Stimulated activated CD4-positive, alpha-beta T cell treated with anti-CD3 and anti-CD28 coated beads, Interleukin-4, amount 100 ng/mL, for 1 hour (primary cell): ENCODE data around the gene RPP30.
"Not testable (repeated sequence)": the region's sequence is repeated elsewhere in the genome, so short reads cannot be mapped to it uniquely, and the experiment has no call there.

Experiments used
- DNase-seq: peaks from one replicate; pipeline ENCODE4 v3.0.0-alpha.2; 2020

The RPP30 gene

DNA sequence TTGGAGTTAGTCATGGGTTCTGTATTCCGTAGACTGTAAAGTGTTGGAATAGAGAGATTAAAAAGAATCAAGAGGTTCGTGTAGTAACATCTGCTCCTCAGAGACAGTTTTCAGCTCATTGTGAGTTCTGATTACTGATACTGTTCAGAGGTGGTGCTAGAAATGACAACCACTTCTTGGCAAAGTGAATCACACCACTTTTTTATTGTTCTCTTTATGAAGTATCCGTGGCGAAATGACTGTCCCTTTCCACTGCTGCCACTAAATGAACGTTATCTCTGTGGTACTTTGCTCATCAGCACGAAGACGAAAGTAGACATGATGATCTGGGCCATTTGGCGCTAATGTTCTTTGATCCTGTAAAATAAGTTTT, 860 bp downstream of the RPP30 start:
- DNase-seq: no peak

DNA sequence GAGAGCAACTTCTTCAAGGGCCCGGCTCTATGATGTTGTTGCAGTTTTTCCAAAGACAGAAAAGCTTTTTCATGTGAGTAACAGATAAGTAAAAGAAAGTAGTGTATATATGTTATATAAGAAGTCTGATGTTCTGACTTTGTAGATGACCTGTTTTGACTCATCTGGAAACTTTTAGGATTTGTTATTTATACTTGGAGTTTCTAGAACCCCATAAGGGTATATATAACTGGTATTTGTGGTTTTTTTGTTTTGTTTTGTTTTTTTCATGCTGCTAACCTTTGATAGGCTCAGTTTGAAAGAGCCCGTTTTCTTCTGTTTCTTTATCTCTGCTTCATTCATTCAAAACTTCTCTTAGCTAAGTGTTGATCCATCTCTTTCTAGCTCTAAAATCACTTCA, 7.3 kb downstream of the RPP30 start:
- no peak for DNase-seq

DNA sequence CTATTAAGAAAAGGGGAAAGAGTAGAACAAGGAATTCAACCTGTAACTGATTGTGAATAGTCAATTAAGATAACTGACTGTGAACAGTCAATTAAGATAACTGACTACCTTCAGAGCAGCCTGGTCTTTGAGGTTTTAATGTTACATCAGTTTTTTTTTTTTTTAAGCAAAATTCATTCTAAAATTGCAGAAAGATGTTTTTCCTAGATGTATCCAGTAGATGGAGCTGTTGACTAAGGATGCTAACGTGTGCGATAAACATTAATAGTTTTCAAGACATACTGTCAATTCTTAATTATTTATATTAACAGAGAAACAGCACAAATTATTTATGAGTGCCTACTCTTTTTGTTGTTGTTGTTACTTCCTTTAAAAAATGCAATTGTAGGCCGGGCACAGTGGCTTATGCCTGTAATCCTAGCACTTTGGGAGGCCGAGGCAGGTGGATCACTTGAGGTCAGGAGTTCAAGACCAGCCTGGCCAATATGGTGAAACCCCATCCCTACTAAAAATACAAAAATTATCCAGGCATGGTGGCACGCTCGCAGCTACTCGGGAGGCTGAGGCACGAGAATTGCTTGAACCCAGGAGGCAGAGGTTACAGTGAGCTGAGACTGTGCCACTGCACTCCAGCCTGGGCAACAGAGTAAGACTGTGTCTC, 8.4 kb downstream of the RPP30 start:
- not testable (repeated sequence) for DNase-seq

DNA sequence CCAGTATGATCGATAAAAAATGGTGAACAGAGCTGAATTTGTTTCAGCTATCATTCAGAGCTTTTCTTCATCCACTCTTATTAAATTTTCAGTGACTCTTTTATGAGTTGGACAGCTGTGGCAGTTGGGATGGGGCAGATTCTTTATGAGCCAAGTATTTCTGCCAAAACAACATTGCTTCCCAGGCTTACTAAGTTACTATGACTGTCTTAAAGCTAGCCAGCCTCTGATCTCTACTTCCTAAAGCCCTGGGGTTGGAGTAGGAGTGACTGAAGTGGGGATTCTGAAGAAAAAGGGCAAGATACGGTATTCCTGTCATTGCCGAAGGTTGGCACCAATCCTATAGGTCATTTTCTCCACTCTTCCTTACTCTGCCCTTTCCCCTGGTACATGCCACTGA, 12.7 kb downstream of the RPP30 start:
- no peak for DNase-seq

DNA sequence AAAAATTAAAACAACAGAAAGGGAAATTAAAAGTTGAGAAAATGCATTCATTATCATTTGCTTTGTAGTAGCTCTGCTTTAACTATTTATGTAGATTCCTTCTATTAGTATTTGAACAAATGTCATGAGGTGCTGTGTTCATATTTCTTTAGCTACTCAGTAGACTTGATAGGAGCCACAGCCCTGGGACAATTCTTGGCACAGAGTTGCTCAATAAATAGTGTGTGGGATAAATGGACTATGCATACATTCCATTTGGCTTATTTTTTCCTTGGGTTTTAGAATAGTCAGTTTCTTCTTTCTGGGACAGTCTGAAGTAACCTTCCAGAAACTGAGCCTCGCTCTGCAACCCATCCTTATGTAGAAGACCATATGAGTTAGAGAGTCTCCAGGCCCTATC, 13.4 kb downstream of the RPP30 start:
- no peak for DNase-seq

DNA sequence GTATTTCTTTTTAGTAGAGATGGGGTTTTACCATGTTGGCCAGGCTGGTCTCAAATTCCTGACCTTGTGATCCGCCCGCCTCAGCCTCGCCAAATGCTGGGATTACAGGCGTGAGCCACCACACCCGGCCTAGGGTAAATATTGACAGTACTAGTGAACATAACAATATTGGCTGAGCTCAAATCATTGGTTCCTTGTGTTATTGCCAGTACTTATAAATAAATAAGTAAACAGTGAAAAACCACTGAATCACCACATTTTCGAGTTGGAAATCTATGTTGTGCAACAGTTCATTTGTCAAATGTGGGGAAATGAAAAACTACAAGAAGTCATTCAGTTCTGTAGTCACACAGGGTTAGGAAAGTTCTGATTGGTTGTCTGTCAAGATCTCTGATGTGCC, 15.8 kb downstream of the RPP30 start:
- DNase-seq: no peak

DNA sequence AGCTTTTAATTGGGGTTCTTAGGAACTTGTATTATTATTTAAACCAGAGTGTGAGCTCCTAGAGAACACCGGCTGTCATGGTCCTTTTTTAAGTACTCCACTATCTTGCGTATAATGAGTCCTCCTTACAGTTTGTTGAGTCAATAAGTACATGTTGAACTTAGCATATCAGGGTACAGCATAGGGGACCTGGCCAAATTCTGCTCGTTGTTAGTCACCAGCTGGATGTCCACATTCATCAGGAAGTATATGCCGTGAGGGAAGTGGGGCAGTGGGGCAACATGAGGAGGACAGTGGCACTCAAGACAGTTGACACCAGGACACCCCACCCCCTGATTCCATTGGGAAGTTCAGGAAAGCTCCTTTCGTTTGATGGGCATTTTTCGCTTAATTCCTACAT, 16.6 kb downstream of the RPP30 start:
- no peak for DNase-seq

DNA sequence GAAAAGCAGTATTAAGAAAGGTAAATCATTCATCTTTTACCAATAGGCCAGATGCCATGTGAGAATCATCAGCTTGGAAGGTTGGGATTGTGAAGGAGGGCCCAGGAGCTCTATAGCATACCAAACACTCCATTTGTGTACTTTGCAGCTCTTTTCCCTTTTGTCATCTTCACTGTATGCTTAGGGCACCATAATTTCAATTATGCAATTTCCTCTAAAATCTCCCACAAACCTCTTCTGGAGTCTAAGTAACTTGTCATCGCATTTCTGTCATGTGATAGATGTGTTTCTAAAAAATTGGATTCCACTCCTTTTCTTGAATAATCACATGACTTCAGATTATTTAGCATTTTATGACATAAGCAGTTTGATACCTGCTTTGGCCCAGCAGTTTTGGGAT, 17.9 kb downstream of the RPP30 start:
- no peak for DNase-seq

DNA sequence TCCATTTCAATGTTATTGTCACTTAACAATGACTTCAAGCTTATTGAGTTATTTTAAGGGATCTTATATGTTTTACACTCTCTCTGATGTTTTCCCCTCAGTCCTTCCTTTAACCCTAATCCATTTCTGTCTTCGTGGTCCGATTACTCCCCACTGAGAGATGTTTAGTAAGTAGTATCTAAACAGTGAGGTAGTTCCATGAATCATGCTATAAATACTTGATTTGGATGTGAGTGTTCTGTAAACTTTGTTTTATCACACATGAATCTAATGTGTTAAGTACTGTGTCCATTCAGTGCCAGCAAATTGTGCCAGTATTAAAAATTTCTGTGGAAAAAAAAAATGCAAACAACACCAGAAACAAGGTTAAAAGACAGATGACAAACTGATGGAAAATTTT, 18.6 kb downstream of the RPP30 start:
- no peak for DNase-seq

DNA sequence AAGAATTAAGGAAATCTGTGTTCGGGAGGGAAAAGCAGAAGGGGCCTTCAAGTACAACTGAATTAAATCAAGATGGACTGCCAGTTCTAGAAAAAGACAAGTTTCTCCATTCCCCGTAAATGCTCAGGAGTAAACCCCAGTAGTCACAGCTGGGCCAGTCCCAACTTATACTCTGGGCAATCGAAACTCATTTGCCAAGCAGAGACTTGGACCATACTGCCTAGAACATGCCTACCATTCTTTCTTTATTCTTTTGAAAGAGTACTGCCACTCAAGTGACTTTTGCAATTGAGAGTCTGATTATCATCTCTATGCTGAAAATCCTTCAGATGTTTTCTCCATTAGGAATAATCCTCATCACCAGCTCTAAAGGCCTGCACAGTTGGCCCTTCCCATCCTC, 21.4 kb downstream of the RPP30 start:
- no peak for DNase-seq

DNA sequence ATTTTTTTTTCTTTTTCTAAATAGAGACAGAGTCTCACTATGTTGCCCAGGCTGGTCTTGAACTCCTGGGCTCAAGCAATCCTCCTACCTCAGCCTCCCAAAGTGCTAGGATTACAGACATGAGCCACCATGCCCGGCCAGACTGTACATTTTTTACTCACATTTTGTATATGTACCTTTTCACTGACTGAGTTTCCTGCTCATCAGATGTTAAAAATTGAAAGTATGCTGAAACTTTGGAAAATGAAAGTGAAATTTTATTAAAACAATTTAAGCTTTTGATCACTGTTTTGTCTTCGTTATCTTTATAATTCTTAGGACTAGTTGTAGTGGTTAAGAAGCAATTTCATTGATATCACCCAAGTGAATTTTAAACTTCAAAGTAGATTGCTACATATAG, 25.1 kb downstream of the RPP30 start:
- DNase-seq: not testable (repeated sequence)

DNA sequence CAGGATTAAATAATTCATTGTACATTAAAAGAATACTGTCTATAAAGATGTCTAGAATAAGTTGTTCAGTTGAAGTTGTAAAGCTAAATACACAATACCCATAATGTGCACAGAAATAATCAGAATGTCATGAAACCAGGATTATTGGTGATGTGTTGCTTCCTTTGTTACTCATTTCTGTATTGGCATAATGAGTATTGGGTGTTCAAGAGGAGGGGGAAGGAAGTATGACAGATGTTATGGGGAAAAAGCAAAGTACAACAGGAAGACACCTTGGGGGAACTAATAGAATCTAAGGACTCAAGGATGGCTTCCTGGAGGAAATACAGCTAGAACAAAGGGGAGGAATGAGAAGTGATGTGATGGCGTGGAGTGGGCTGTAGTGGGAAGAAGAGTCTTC, 34.2 kb downstream of the RPP30 start:
- DNase-seq: no peak

DNA sequence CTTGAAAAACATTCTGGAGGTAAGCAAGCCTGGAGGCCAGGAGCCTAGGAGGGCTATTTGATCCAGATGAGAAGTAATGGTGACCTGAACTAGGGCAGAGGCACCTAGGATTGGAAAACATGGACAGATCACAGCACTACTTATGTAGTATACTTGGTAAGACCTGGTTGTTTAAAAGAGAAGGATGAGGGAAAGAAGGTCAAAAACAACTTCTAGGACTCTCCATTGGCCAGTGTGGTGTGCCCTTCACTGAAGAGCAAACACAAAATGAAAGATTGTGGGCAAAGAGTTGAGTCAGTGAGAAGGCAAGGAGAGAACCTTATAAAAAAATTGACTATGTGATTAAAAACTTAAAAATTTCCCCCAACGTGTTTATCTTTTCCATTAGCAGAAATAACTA, 34.8 kb downstream of the RPP30 start:
- DNase-seq: no peak

DNA sequence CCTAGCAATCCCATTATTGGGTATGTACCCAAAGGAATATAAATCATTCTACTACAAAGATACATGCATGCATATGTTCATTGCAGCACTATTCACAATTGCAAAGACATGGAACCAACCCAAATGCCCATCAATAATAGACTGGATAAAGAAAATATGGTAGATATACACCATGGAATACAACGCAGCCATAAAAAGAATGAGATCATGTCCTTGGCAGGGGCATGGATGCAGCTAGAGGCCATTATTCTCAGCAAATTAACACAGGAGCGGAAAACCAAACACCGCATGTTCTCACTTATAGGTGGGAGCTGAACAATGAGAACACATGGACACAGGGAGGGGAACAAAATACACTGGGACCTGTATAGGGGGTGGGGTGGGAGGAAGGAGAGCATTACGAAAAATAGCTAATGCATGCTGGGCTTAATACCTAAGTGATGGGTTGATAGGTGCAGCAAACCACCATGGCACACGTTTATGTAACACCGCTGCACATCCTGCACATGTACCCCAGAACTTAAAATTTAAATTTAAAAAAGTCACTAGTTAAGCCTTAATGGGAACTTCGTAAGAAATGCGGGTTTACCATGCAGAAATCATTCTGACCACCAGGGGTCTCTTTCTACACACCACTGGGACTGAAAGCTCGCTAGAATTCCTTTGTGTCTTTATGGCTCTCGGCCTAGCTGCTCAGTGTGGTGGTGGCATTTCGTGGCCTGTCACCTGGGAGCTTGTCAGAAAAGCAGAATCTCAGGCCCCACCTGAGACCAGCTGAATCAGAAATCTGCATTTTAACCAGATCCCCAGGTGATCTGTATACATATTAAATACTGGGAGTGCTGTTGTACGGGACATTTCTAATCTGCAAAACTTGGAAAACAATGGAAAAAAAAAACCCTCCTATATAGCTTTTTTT, 39.6 kb downstream of the RPP30 start:
- peak; percentile 6 for DNase-seq

DNA sequence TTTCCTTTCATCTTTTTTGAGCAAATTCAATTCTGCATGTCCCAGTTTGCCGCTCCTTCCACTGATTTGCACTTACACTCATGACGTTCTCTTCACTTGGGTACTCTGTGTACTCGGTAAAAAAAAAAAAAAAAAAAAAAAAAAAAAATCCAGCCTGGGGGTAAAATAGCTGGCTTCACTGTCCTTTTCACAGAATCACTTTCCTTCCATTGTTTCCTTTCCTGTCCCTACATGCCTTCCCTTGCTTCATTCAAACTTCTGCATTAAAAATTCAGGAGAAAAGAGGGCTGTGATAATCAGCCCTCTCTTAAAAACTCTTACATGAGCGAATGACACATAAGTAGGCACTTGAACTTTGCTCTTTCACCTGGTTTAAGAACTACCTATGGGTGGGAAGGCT, 40.4 kb downstream of the RPP30 start:
- no peak for DNase-seq

DNA sequence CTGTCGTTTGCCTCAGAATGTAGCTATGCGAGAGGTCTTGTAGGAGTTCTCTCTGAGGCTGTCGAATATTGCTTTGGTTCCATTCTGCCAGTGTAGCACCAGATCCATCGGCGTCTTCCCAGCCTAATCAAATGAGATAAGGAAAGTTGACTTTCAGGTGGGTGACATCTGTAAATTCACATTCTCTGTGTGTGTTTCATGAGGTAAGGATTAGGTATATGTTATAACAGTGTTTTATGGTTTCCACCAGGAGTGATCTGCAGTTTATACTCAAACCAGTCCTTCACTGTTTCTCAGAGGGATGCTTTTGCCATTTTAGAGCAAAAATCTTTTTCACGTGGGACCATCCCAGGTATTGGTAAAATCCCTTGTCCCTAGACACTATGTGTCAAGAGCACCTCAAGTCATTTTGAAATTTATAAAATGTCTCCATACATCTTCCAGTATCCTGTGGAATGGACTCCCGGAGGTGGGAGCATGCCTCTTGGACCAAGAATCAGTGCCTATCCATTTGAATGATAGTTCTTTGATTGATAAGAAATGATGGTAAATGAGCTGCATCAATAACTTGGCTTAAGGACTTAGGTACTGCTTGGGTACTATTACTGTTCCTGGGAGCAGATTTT, 41.2 kb downstream of the RPP30 start:
- no peak for DNase-seq

DNA sequence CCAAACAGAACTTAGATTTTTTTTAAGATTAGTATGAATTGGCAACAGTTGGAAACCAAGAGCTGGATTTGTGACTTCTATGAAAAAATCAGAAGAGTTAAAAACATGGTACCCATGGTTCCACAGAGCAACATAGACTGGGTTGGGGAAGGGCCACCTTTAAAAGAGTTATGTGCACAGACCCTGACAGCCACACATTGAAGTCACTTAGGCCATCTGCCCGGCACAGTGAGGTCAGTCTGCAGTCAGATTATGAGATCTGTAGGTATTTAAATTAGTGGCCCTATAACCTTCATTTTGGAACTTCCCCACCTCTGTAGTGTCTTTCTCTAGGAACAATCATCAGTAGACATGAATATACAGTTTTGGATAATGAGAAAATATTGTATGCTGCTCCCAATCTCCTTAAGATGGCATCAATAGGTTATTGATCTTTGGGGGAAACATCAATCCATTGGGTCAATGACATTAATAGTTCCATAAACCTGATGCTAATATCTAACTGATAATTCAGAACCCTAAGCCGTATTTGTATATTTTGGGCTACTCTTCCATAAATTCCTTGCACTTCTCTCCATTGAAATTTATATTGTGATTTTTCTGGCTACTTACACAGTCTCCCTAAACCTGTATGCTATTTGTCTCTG, 42.1 kb downstream of the RPP30 start:
- DNase-seq: no peak

DNA sequence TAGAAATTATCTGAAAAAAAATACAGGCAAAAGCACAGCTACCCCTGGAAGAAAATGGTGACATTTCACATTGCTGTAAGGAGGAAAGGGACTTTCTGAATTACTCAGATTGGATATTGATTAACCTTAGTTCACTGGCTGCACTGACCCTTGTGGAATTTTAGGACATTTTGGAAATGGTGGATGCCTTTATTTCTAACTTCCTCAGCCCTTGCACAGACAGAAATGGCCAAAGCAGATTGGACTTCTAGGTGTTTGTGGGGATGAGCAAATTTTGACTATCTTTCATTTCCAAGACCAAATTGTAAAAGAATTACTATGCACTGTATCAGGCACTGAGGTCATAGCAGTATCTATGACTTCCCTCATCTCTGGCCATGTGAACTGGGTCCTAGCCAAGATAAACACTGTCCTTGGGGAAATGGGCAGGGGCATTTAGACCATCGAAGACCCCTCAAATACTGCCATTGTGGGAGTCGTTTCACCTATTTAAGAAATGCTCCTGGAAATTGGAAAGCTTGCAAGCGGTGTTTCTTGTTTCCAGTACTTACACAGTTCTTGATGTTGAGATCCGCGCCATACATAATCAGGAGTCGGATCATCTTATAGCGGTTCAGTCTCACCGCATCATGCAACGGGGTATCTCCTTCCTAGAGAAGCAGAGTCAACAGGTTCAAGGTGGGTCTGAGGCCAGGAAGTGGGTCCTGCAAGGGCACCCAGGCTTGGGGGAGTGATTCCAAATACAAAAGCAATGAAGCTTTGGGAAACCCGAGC, 43.4 kb downstream of the RPP30 start:
- no peak for DNase-seq

DNA sequence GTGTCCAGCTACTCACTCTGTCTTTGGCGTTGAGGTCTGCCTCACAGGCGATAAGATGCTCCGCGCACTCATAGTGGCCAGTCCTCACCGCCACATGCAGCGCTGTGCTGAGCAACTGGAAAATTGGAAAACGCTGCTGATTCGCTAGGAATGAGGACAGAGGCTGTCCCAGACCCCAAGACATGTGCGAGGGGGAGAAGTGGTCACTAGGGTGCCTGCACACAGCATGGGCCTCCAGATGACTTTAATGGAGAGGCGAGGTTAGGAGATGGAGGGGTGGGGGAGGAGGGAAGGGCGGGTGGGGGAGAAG, 43.9 kb downstream of the RPP30 start:
- DNase-seq: no peak

DNA sequence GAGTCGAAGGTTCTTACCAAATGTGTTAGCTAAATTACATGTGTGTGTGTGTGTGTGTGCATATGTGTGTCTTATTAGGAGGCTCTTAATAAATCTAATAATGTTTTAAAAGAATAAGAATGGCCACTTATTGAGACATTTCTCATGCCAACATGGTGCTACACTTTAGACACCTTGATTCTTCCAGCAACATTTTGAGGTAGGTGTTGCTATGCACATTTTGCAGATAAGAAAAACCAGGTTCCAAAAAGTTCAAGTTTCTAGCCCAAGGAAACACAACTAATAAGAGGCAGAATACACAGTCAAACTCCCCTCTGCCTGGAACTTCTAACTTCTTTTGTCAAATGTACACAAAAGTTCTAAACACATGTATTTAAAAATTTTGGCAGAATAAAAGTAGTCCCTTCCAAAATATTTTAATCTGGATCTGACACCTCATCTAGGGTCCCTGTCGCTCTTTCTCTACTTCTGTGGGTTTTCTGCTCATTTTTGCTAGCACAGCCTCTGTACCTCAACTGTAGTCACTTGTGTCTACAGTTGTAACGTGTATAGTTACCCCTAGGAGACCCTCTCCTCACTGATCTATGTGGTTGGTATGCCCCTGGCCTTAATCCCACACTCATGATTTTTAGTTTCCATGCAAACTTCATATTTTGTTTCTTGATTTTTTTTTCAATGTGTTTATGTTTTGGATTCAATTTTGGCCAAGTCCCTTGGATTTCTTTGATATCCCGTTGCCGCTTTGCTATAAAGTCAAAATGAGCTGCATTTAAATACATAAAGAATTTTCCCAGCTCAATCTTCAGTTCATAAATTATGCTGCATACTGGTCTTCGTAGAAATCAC, 44.8 kb downstream of the RPP30 start:
- DNase-seq: no peak

DNA sequence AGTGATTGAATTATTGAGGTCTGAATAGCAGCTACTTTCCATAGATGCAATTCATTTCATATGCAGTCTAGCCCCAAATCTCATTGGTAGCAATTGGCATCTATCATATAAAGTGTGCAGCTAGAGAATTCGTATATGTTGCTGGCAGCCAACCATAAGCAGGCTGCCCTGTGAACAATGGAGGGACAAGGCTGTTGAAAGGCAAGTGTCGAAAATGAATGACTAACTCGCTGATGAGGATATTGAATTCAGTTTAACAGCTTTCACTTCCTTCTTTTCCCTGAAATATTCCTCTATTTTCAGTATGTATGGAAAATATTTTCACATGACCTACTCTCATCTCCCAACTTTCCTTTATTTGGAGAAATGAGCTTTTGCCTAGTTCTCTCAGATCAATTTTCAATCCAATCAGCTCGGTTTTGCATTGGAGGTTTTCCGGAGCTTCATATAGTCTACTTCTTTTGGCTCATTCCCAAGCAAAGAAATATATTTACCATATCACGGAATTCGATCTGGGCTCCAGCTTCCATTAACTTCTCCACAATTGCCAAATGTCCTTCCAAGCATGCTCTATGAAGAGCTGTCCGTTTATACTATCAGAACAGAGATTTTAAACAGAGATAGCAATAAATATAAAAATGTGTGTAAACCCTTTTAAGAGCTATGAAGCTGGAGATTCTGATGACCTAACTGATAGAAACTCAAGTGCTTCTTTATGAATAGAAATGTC, 45.6 kb downstream of the RPP30 start:
- DNase-seq: no peak
